A549 (cell line): ENCODE results near the gene SRSF7. TPM values are rescaled to one million over a fixed set of nuclear protein-coding genes. Genes with fewer than 3 reads are reported as not detected.
A peak's percentile ranks its signal among the peaks of the same experiment; 100 is the strongest.

ENCODE experiments used
- ATAC-seq, 2 experiments: fragments of 200-7000 bp in 1 of 2; fragments of >200 bp in 1 of 2; cut with Nextera tagmentation in 1 of 2; cut with Tn5 transposase in 1 of 2; 3 replicates each; pipeline versions ENCODE4 v1.8.0 to v1.9.1; 2018 to 2020; ENCODE audit warnings: mild to moderate bottlenecking in 1 of 2, moderate library complexity in 1 of 2
- CTCF ChIA-PET: fragments of 300-600 bp; sonication (Branson Sonifier 250); formaldehyde crosslinking; extraction: SDS; loops from one replicate; lab custom pipeline; 2021; ENCODE audit warnings: antibody characterized with exemption, inconsistent platforms; lab: Yijun Ruan, JAX
- POLR2A ChIA-PET: fragments of 350-600 bp; formaldehyde crosslinking; extraction: SDS; loops from one replicate; lab custom pipeline; 2021; ENCODE audit warnings: antibody characterized with exemption, inconsistent platforms; lab: Yijun Ruan, JAX
- DNase-seq, 2 experiments: peaks; one replicate each; pipeline versions ENCODE4 v3.0.0 to v3.0.0-alpha.2; 2011 to 2016; ENCODE audit warnings: low read depth in 1 of 2, low spot score in 1 of 2
- FAIRE-seq: peaks from 2 replicates; lab custom pipeline; 2011; peaks lifted over from hg19 to GRCh38; lab: Jason Lieb, UNC
- H3K27ac ChIP-seq, 2 experiments: fragments of >200 bp; sonication (Bioruptor Twin); formaldehyde crosslinking; 3 replicates each; pipeline ENCODE4 v1.5.1; 2016 to 2017
- H3K4me1 ChIP-seq: fragments of >200 bp; sonication (Bioruptor Twin); formaldehyde crosslinking; 3 replicates; pipeline ENCODE4 v1.6.1; 2016
- H3K4me2 ChIP-seq: fragments of >200 bp; sonication (Bioruptor Twin); formaldehyde crosslinking; 3 replicates; pipeline ENCODE4 v1.6.1; 2016
- H3K4me3 ChIP-seq: fragments of >200 bp; sonication (Bioruptor Twin); formaldehyde crosslinking; 3 replicates; pipeline ENCODE4 v1.5.1; 2016
- H3K9me3 ChIP-seq: fragments of >200 bp; sonication (Bioruptor Twin); formaldehyde crosslinking; 3 replicates; pipeline ENCODE4 v1.6.1; 2016
- ATOH8 ChIP-seq: fragments of 250-450 bp; sonication (Bioruptor Pico); IDR thresholded peaks from 2 replicates; pipeline ENCODE4 v1.5.0; 2020; ENCODE audit warnings: low read depth, mild to moderate bottlenecking, moderate library complexity
- CBX2 ChIP-seq: fragments of 200-600 bp; sonication (generic); IDR thresholded peaks from 2 replicates; pipeline ENCODE4 v1.6.1; 2016; ENCODE audit warnings: low read depth, mild to moderate bottlenecking, borderline replicate concordance
- CBX8 ChIP-seq: fragments of 200-600 bp; sonication (generic); IDR thresholded peaks from 2 replicates; pipeline ENCODE4 v1.6.1; 2016
- CEBPB ChIP-seq, 2 experiments: fragments of >200 bp in 1 of 2; sonication (Bioruptor Twin) in 1 of 2; formaldehyde crosslinking in 1 of 2; IDR thresholded peaks; 2 replicates each; pipeline ENCODE4 v1.6.1; 2012 to 2016
- CTCF ChIP-seq: fragments of >200 bp; sonication (Bioruptor Twin); formaldehyde crosslinking; IDR thresholded peaks from 3 replicates; pipeline ENCODE4 v1.5.1; 2016
- EHF ChIP-seq: fragments of 250-450 bp; sonication (Bioruptor Pico); IDR thresholded peaks from 2 replicates; pipeline ENCODE4 v1.5.0; 2020; ENCODE audit warnings: mild to moderate bottlenecking
- FOSL2 ChIP-seq, 2 experiments: fragments of 450-650 bp in 1 of 2; fragments of >200 bp in 1 of 2; sonication (Bioruptor Twin) in 1 of 2; formaldehyde crosslinking; IDR thresholded peaks; 2 replicates each; pipeline versions ENCODE4 v1.5.0 to v1.6.1; 2016 to 2020; ENCODE audit warnings: mild to moderate bottlenecking in 1 of 2, moderate library complexity in 1 of 2
- FOXS1 ChIP-seq: fragments of 250-450 bp; sonication (Bioruptor Pico); IDR thresholded peaks from 2 replicates; pipeline ENCODE4 v1.5.0; 2020; ENCODE audit warnings: mild to moderate bottlenecking, moderate library complexity
- HOXA7 ChIP-seq: fragments of 250-450 bp; sonication (Bioruptor Pico); IDR thresholded peaks from 2 replicates; pipeline ENCODE4 v1.5.0; 2020; ENCODE audit warnings: mild to moderate bottlenecking, moderate library complexity
- HOXB13 ChIP-seq: fragments of 250-450 bp; sonication (Bioruptor Pico); IDR thresholded peaks from 2 replicates; pipeline ENCODE4 v1.5.0; 2020; ENCODE audit warnings: low read depth, mild to moderate bottlenecking, moderate library complexity
- MAZ ChIP-seq: fragments of 150-350 bp; IDR thresholded peaks from 2 replicates; pipeline ENCODE4 v1.6.1; 2014; ENCODE audit warnings: antibody characterized with exemption, low read depth, low read length, borderline replicate concordance
- PHF8 ChIP-seq: fragments of 200-600 bp; sonication (generic); IDR thresholded peaks from 2 replicates; pipeline ENCODE4 v1.6.1; 2016; ENCODE audit warnings: low read depth, mild to moderate bottlenecking, antibody characterized with exemption, moderate library complexity, borderline replicate concordance
- POLR2A ChIP-seq: IDR thresholded peaks from 2 replicates; pipeline ENCODE4 v1.6.1; 2012; ENCODE audit warnings: mild to moderate bottlenecking, low read length
- POLR2AphosphoS2 ChIP-seq: conservative IDR thresholded peaks from 2 replicates; pipeline ENCODE4 v1.6.1; 2012; ENCODE audit warnings: low read length, improper control_type of control experiment, inconsistent platforms
- RAD21 ChIP-seq, 2 experiments: fragments of >200 bp in 1 of 2; sonication (Bioruptor Twin) in 1 of 2; formaldehyde crosslinking in 1 of 2; IDR thresholded peaks in 1 of 2; conservative IDR thresholded peaks in 1 of 2; 2 replicates in 1 of 2; 3 replicates in 1 of 2; pipeline ENCODE4 v1.6.1; 2012 to 2018; ENCODE audit warnings: inconsistent platforms in 1 of 2
- SMC3 ChIP-seq: fragments of >200 bp; sonication (Bioruptor Twin); formaldehyde crosslinking; IDR thresholded peaks from 3 replicates; pipeline ENCODE4 v1.6.1; 2018; ENCODE audit warnings: inconsistent platforms
- USF2 ChIP-seq: fragments of 450-650 bp; IDR thresholded peaks from 2 replicates; pipeline ENCODE4 v1.6.1; 2014; ENCODE audit warnings: antibody characterized with exemption
- ZFP36 ChIP-seq: fragments of 450-650 bp; IDR thresholded peaks from 2 replicates; pipeline ENCODE4 v1.6.1; 2014; ENCODE audit warnings: borderline replicate concordance; ENCODE audit not compliant: partially characterized antibody
- ZNF302 ChIP-seq: fragments of 250-450 bp; sonication (Bioruptor Pico); IDR thresholded peaks from 2 replicates; pipeline ENCODE4 v1.9.0; 2021; ENCODE audit warnings: inconsistent platforms, mild to moderate bottlenecking, moderate library complexity
- WGBS: methylation state at CpG from one replicate; pipeline ENCODE4 v1.1.6; 2017; ENCODE audit errors: missing lambda C conversion rate; 5-methylcytosine and 5-hydroxymethylcytosine counted together
- polyA plus RNA-seq, 4 experiments: library from polyadenylated mRNA; depleted of rRNA in 3 of 4; stranded (reverse); fragments of >200 nt; fragmentation: RNase III in 1 of 4; extraction: RNeasy Plus Mini Kit Qiagen cat#74134 plus additional on column Dnase treatment in 1 of 4; gene quantifications; 2 replicates in 3 of 4; 3 replicates in 1 of 4; pipeline ENCODE4 v1.2.3, GENCODE V29; 2011 to 2017
- TF ChIP-seq, protein P1 (sequence below): IDR thresholded peaks from 2 replicates; pipeline ENCODE4 v1.6.1; 2012; ENCODE audit warnings: low read depth, borderline replicate concordance
- TF ChIP-seq, protein P2 (sequence below): fragments of >200 bp; sonication (Bioruptor Twin); formaldehyde crosslinking; IDR thresholded peaks from 2 replicates; pipeline ENCODE4 v1.6.1; 2016

Gene SRSF7
- polyA plus RNA-seq, 2 of the 4 experiments (the other 2 are of a cell fraction) = 397 to 544 TPM

DNA sequence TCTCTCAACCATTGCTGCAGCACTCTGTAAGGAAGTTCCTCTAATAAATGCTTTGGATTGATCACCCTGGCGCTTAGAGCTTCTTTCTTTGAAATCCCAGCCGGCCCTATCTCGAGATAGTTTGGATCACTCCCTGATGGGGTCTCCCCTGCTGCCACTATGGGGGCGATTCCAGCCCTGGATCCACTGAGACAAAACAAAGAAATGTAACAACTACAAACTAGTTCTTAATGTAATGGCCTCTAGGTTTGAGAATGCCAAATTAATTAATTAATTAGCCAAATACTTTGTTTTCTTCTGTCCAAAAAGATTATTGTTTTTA lies 15.2 kb downstream of the SRSF7 start:
- Histone ChIP-seq H3K4me1 (no peaks in the 10 kb centered on the region), H3K4me3 (no peak overlapping the region)
- no peak for TF ChIP-seq EHF
- no peak for TF ChIP-seq ZFP36
- TF ChIP-seq MAZ = no peak
- no peak for TF ChIP-seq ZNF302 (CRISPR knock-in tag)
- no peak for TF ChIP-seq HOXA7 (CRISPR knock-in tag)
- TF ChIP-seq FOSL2 (IDR thresholded peaks at IDR 0.05) = no peak
- no peak for TF ChIP-seq FOSL2 (CRISPR knock-in tag; IDR thresholded peaks at IDR 0.05)
- TF ChIP-seq CEBPB (IDR thresholded peaks at IDR 0.05) = no peak
- TF ChIP-seq ATOH8 (CRISPR knock-in tag) = no peak
- no peak for TF ChIP-seq FOXS1 (CRISPR knock-in tag)
- no peak for TF ChIP-seq POLR2AphosphoS2
- no peak for TF ChIP-seq PHF8
- TF ChIP-seq CBX8 = no peak
- TF ChIP-seq, all 56 proteins: peak for 0
- Histone ChIP-seq H3K27ac (no peak overlapping the region), H3K9me3 (peaks cover 4% of the 10 kb centered on the region; the same call in 1 of the 3 replicates), H3K4me2 (no peak overlapping the region)
- FAIRE-seq = no peak
- CTCF ChIA-PET = interaction anchor here (0.8 to 26.7 kb wide), 7 partner anchors 10 to 420 kb away, joined by 6 to 423 read pairs (median 8); partner anchors contain the start of gene HNRNPLL
- POLR2A ChIA-PET = interaction anchor here (0.6 to 7.9 kb wide), 2 partner anchors 15 to 95 kb away, joined by 3 to 68 read pairs; partner anchors contain the start of gene SRSF7
- no peak for ATAC-seq
- DNase-seq = no peak
- 81% methylated on average over 4 of the region's 4 CpGs for WGBS

- Histone ChIP-seq H3K4me1 (no peaks in the 10 kb centered on the region), H3K27ac (no peak overlapping the region), H3K4me2 (no peak overlapping the region), H3K4me3 (no peak overlapping the region), H3K9me3 (peaks cover under 1% of the 10 kb centered on the region; the same call in 1 of the 3 replicates)
- ChIA-PET POLR2A (interaction anchor here (0.7 to 7.9 kb wide), 3 partner anchors 16 to 153 kb away, joined by 4 to 68 read pairs (median 5); partner anchors contain the start of genes GEMIN6 and SRSF7), CTCF (interaction anchor here (0.5 to 26.7 kb wide), 15 partner anchors 8 to 419 kb away, joined by 3 to 423 read pairs (median 6); partner anchors contain the start of gene HNRNPLL)
- ATAC-seq = peak in 1 of 2 experiments; percentile 16; a peak in 2 of 6 replicates
- TF ChIP-seq ZFP36 (no peak), CEBPB (IDR thresholded peaks at IDR 0.05) (no peak)
- no peak for FAIRE-seq
- 89% methylated on average over 9 of the region's 9 CpGs for WGBS
- DNase-seq = no peak
Measured at GRCh38 chr2:38734299-38735058, 16.7 kb downstream of the SRSF7 start.

GRCh38 chr2:38733300-38733971 lies 17.7 kb downstream of the SRSF7 start:
- H3K4me3 ChIP-seq = no peak overlapping the region
- TF ChIP-seq USF2 (no peak), CTCF (no peak), CBX2 (no peak), HOXB13 (CRISPR knock-in tag) (no peak), POLR2A (no peak), FOSL2 (IDR thresholded peaks at IDR 0.05) (no peak), FOSL2 (CRISPR knock-in tag; IDR thresholded peaks at IDR 0.05) (no peak), ATOH8 (CRISPR knock-in tag) (no peak), SMC3 (no peak), RAD21 (conservative IDR thresholded peaks at IDR 0.05 in 1 of 2, IDR thresholded peaks at IDR 0.05 in 1 of 2) (no peak)
- TF ChIP-seq, protein P1, sequence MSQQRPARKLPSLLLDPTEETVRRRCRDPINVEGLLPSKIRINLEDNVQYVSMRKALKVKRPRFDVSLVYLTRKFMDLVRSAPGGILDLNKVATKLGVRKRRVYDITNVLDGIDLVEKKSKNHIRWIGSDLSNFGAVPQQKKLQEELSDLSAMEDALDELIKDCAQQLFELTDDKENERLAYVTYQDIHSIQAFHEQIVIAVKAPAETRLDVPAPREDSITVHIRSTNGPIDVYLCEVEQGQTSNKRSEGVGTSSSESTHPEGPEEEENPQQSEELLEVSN = no peak
- TF ChIP-seq, protein P2, sequence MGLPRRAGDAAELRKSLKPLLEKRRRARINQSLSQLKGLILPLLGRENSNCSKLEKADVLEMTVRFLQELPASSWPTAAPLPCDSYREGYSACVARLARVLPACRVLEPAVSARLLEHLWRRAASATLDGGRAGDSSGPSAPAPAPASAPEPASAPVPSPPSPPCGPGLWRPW = no peak
- H3K4me1 ChIP-seq = no peaks in the 10 kb centered on the region
- no peak overlapping the region for H3K27ac ChIP-seq
- ATAC-seq = no peak
- FAIRE-seq = no peak
- POLR2A ChIA-PET = interaction anchor here (0.7 to 7.9 kb wide), 2 partner anchors 18 to 45 kb away, joined by 5 to 68 read pairs; partner anchors contain the start of genes GEMIN6 and SRSF7
- DNase-seq = no peak
- no peak overlapping the region for H3K4me2 ChIP-seq
- CTCF ChIA-PET = interaction anchor here (0.8 to 26.7 kb wide), 16 partner anchors 7 to 415 kb away, joined by 3 to 423 read pairs (median 6); partner anchors contain the start of gene HNRNPLL
- 87% methylated on average over 6 of the region's 6 CpGs for WGBS
- H3K9me3 ChIP-seq = no peaks in the 10 kb centered on the region
